GM12892 (cell line): ENCODE results near the gene SEC14L6. TPM values are rescaled to one million over a fixed set of nuclear protein-coding genes. Genes with fewer than 3 reads are reported as not detected.
A peak's percentile ranks its signal among the peaks of the same experiment; 100 is the strongest.
"Not testable (repeated sequence)": the region's sequence is repeated elsewhere in the genome, so short reads cannot be mapped to it uniquely, and the experiment has no call there.

Experiments
- DNase-seq: peaks from one replicate; pipeline ENCODE4 v3.0.0; 2011; ENCODE audit not compliant: insufficient read length
- FAIRE-seq: peaks from 2 replicates; lab custom pipeline; 2011; peaks lifted over from hg19 to GRCh38; lab: Jason Lieb, UNC
- POLR2A ChIP-seq: IDR thresholded peaks from 2 replicates; pipeline ENCODE4 v1.6.1; 2011; ENCODE audit warnings: low read depth, low read length, control low read depth
- POLR2AphosphoS5 ChIP-seq: IDR thresholded peaks from 2 replicates; pipeline ENCODE4 v1.6.1; 2011; ENCODE audit warnings: low read depth, low read length, control low read depth
- TAF1 ChIP-seq: IDR thresholded peaks from 2 replicates; pipeline ENCODE4 v1.6.1; 2011; ENCODE audit warnings: low read depth, mild to moderate bottlenecking, control low read depth, low read length, borderline replicate concordance
- polyA plus RNA-seq: library from polyadenylated mRNA; unstranded; fragments of >200 nt; gene quantifications from one replicate; pipeline ENCODE4 v1.2.1, GENCODE V29; 2012; ENCODE audit warnings: missing spikeins, inconsistent platforms; ENCODE audit not compliant: missing spikeins

SEC14L6 gene
- polyA plus RNA-seq = not detected

DNA sequence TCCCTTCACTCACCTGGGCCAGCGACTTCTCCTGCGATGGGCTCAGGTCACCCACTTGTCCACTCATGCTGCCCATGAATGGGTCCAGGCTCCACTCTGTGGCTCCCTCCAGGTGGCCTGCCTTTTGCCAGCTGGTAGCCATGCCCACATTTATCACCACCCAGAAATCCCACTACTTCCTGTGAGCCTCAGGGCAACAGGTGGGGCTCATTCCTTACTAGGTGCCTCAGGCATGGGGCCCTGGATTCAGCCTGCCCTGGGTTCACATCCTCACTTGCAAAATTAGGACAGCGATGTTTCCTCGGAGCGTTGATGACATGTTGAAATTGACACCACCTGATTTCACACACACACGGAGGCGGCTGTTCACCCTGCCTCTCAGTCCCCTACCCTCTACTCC, at the start of gene SEC14L6:
Gene SEC14L6, minus strand, starts transcription at position 126 of the 400 bp plus-strand sequence. Its CDS starts 59 bp downstream, at position 67.
- TF ChIP-seq TAF1 (no peak), POLR2AphosphoS5 (no peak), POLR2A (no peak)
- DNase-seq = no peak
- no peak for FAIRE-seq

DNA sequence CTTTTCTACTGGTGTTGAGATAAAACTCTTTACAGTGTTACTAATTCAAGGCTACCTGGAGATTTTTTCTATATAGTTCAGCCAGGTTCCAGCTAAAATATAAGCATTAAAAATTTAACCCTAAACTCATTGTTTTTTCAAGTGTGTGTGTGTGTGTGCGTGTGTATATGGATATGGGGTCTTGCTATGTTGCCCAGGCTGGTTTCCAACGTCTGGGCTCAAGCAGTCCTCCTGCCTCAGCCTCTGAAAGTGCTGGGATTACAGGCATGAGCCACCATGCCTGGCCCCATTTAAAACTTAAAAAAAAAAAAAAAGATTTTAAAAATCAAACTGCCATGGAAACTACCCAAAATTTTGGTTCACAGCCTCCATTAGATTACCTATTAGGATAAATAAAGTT, 49.7 kb upstream of the SEC14L6 start:
- TF ChIP-seq POLR2A = no peak
- TF ChIP-seq TAF1 = no peak
- TF ChIP-seq POLR2AphosphoS5 = no peak
- no peak for DNase-seq
- FAIRE-seq = no peak

DNA sequence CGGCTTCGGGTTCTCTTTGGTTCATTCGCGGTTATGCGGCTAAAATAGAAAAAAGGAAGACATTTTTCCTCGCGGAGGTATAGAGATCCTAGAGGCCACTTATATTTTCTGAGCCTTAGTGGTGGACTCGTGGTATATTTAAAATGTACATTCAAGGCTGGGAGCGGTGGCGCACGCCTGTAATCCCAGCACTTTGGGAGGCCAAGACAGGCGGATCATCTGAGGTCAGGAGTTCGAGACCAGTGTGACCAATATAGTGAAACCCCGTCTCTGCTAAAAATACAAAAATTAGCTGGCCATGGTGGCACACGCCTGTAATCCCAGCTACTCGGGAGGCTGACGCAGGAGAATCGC, 45.8 kb upstream of the SEC14L6 start:
- FAIRE-seq, DNase-seq: not testable (repeated sequence)

DNA sequence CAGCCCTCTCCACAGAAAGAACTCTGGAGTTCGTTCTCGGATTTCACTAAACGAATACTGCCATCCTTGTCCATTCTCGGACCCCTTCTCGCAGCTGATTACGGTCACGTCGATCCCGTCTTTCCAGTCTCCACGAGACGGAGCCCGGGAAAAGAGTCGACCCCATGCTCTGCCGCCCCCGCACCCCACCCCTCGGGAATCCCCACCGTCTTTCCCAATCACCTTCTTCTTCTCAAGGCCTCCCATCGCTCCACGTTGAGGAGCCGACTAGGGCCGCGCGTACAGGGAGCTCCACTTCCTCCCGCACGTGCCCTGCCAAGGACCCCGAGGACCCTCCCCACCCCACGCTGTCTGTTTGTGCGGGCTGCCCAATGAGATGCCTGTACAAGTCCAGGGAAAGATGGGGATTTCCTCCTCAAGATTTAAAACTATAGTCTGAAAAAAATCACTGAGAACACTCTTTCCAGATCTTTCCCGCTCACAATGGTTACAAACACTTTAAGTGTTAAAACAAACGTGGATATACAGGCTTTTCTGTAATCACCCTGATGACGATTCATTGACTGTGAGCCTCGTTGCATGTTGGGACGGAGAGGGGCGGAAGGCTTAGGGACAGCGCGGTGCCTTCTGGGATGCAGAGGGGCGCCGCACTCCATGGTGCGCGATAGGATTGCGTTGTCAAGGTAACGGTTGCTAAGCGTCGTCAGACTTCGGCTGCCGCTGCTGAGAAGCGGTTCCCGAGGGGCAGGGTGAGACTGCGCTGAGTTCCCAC, 45.2 kb upstream of the SEC14L6 start, which contains the start of gene PES1:
Gene PES1, minus strand, starts transcription at position 323 of the 772 bp plus-strand sequence. Its CDS starts 77 bp downstream, at position 246.
- peak; percentile 68 for TF ChIP-seq TAF1
- TF ChIP-seq POLR2AphosphoS5 = peak; percentile 67
- TF ChIP-seq POLR2A = peak; percentile 77
- DNase-seq = peak; percentile 92
- FAIRE-seq = peak; percentile 99

DNA sequence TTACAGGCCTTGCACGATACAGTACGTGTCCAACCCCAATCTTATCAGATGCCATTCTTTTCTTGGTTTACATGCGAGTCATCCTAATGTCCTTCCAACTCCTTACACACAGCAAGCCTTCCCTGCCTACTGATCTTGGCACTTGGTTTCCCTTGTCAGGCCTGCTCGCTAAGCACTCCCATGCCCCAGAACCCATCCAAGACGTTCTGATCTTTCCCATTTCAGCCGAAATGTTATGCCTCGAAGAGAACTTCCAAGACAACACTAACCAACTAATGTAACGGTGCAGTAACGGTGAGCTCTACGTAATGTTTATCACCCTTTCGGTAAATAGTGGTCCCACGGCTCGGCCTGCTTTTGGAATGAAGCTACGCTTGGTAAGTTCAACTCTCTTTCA, 44.6 kb upstream of the SEC14L6 start:
- peak; percentile 40; the same call in 1 of the 2 replicates for TF ChIP-seq POLR2AphosphoS5
- TF ChIP-seq POLR2A = no peak; the same call in 1 of the 2 replicates
- TF ChIP-seq TAF1 = no peak
- FAIRE-seq = no peak
- DNase-seq = no peak

DNA sequence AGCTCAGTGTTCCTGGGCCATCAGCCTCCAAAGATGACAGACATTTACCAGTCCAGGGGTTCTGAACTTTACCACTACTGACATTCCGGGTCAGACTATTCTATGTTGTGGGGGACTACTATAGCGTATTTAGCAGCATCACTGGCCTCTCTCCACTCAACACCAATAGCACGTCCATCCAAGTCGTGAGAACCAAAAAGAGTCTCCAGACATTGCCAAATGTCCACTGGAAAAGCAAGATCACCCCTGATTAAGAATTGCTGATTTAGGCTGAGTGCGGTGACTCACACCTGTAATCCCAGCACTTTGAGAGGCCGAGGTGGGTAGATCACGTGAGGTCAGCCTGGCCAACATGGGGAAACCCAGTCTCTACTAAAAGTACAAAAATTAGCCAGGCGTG, 39.9 kb upstream of the SEC14L6 start:
- DNase-seq (no peak), FAIRE-seq (no peak)
- TF ChIP-seq POLR2A (no peak), POLR2AphosphoS5 (no peak), TAF1 (no peak)

DNA sequence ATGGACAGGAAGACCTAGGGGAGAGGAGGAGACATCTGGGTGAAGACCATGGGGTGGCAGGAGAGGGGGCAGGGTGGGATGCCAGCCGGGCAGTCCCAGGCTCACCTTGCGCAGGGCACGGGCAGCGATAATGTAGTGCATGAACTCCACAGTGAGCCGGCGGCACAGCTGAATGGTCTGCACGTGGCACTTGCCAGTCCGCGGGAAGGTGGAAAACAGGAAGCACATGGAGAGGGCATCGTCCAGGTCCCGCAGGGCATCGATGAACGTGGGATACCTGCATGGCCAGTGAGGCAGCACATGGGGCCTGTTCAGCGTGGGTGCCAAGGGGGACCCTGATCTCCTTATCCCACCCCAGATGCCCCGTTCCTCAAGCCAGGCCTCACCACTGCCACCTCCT, 37.9 kb upstream of the SEC14L6 start:
- FAIRE-seq = no peak
- TF ChIP-seq POLR2A = 0 out of 2 replicates have a peak, but pooled peaks have one; percentile 16
- TF ChIP-seq POLR2AphosphoS5 = peak; percentile 48; the same call in 1 of the 2 replicates
- TF ChIP-seq TAF1 = no peak
- no peak for DNase-seq

DNA sequence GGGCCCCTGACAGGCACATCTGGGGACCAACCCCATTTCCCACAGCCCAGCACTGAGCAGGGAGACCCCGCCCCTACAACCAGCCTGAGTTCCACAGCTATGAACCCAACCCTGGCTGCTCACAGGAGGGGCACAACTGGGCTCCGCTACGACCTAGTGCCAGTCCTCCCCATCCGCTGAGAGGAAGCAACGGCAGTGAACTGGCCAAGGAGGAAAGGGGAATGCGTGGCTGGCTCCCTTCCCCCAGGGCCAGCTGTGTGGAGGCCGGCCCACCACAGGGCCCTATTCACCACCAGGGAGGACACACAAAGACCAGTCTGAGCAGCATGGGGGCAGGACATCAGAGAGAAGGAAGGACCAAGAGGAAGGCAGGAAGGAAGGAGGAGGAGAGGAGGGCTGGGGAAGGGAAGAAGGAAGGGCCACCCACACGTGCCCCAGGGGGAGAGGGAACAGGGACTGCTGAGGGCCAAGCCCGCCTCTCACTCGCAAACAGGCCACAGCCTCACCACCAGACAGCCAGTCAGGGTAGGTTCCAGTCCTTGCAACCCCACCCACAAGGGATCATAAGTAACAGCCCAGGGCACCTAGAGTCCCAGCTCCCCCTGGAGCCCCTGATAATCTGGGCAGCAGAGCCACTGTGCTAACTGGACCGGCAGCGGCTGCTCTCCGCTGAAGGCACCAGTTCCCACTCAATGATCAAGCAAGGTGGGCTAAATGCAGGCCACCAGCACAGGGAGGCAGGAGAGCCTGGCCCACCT, 36.4 kb upstream of the SEC14L6 start:
- no peak for TF ChIP-seq POLR2A
- TF ChIP-seq POLR2AphosphoS5 = no peak
- no peak for TF ChIP-seq TAF1

DNA sequence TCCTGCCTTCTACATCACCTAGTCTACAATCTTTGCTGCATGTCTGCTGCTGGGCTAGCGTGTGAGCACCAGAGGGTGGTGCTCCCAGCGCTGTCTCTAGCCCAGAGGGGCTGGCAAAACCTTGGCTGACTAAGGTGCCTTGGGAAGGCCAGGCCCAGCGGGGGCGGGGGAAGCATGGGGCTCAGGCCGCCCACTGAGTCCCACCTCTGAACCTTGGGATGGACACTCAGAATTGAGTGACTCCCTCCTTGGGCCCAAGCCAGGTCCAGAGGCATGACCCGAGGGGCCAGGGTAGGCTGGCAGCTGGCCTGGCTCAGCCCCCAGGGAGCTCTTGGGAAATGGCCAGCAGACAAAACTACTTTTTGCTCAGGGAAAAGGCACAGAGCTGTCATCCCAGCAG, 35.5 kb upstream of the SEC14L6 start:
- FAIRE-seq (no peak), DNase-seq (no peak)
- no peak for TF ChIP-seq POLR2AphosphoS5
- TF ChIP-seq TAF1 = no peak
- no peak for TF ChIP-seq POLR2A

More for the DNA sequence above, 36.4 kb upstream of the SEC14L6 start:
- FAIRE-seq (no peak), DNase-seq (no peak)

DNA sequence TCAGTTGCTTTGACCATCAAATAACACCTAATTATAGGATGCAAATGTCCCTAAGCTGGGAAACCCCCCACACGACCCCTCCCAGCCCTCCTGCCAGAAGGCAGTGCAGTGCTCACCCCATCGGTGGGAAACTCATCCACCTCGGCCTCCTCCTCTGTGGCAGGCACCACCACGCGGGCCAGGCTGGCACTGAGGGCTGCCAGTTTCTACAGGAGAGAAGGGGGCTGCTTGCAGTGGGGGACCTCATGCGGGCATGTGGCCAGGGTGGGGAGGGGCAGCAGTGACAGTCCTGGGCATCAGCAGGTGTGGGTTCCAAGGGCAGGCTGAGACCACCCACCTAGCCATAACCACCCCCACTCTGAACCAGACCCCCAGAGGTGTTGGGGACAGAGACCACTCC, 34.4 kb upstream of the SEC14L6 start:
- no peak for TF ChIP-seq POLR2A
- no peak for TF ChIP-seq TAF1
- TF ChIP-seq POLR2AphosphoS5 = no peak
- no peak for FAIRE-seq

DNA sequence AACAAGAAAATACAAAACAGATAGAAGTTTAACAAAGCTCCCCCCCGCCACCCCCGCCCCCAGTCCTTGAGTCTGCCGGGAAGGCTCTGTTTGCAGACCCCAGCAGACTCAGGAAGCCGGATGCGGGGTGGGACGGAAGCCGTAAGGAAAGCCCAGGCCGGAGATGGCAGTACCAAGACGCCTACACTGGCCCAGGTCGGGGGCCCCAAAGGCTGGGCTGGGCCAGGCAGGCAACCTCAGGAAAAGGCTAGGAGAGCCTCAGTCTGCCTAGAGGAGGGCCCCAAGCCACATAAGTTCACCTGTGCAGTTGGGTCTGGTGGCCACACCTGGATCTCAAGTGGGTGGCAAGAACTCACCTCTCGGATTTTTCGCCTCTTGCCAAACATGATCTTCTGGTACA, 31.9 kb upstream of the SEC14L6 start:
- FAIRE-seq (no peak), DNase-seq (no peak)
- TF ChIP-seq POLR2A = no peak
- TF ChIP-seq POLR2AphosphoS5 = no peak
- no peak for TF ChIP-seq TAF1

More for the DNA sequence above, 34.4 kb upstream of the SEC14L6 start:
- DNase-seq = no peak

DNA sequence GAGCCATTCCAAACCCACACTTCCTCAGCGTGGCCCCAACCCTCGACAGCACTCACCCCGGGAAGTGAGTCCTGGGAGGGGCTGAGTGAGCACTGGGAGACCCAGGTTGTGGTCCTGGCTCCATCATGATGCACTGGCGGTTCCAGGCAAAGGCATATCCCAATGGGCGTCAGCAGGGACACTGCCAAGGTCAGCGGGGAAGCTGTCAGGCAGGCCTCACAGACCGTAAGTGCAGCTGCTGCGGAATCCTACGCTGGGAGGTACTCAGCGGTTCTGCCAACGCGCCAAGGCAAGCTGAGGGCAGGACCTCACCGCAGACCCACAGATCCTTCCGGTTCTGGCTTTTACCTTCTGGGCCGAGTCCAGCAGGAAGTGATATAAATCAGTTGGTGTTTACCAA, 29.3 kb upstream of the SEC14L6 start:
- no peak for FAIRE-seq
- TF ChIP-seq POLR2A = no peak
- TF ChIP-seq POLR2AphosphoS5 = no peak
- TF ChIP-seq TAF1 = no peak
- DNase-seq = no peak
